Adipose tissue (tissue), 3 donors: ENCODE results near the gene CXCL8. TPM values are rescaled to one million over a fixed set of nuclear protein-coding genes. Genes with fewer than 3 reads are reported as not detected.
"Not testable (repeated sequence)": the region's sequence is repeated elsewhere in the genome, so short reads cannot be mapped to it uniquely, and the experiment has no call there.

Experiments
- H3K27ac ChIP-seq: one replicate; pipeline ENCODE4 v1.5.1; 2013; ENCODE audit warnings: low read depth, low read length
- WGBS, 3 donors: extraction: QIAGEN DNeasy Blood & Tissue Kit; methylation state at CpG; one replicate each; pipeline ENCODE4 v1.1.7; 2013; 5-methylcytosine and 5-hydroxymethylcytosine counted together
- polyA plus RNA-seq, 3 donors: library from polyadenylated mRNA; stranded (reverse); fragments of 200-250 nt; gene quantifications; one replicate each; pipeline ENCODE4 v1.2.3, GENCODE V29; 2013
- donor health status: healthy with polysubstance abuse.
- donor health status: Bipolar disorder and iron deficiency.
- donor health status: healthy.

The CXCL8 gene
- polyA plus RNA-seq, 3 donors = 1.6 to 91.7 (median 15.2) TPM

- 54 to 71% (median 65%) methylated on average over 2 of the region's 2 CpGs for WGBS, 3 donors
- H3K27ac ChIP-seq = no peak overlapping the region
Measured at GRCh38 chr4:73770917-73771316, 30.5 kb downstream of the CXCL8 start.

- whole genome bisulfite sequencing, 3 donors = 90 to 95% (median 90%) methylated on average over 1 of the region's 1 CpG
- no peak overlapping the region for H3K27ac ChIP-seq
Measured at GRCh38 chr4:73772363-73772762, 32.0 kb downstream of the CXCL8 start.

DNA sequence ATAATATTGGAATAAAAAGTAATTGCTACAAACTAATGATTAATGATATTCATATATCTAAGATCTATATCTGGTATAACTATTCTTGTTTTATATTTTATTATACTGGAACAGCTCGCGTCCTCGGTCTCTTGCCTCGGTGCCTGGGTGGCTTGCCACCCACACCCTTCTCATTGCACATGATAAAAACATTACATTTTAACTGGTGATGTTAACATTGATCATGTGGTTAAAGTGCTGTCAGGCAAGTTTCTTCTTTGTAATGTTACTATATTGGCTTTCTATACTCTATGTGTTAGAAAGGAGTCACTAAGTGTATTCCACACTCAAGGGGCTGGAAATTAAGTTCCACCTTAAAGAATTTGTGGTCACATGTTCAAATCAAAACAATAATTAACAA, 34.0 kb downstream of the CXCL8 start:
- 98 to 100% (median 98%) methylated on average over 4 of the region's 4 CpGs for WGBS, 3 donors
- H3K27ac ChIP-seq = not testable (repeated sequence)

DNA sequence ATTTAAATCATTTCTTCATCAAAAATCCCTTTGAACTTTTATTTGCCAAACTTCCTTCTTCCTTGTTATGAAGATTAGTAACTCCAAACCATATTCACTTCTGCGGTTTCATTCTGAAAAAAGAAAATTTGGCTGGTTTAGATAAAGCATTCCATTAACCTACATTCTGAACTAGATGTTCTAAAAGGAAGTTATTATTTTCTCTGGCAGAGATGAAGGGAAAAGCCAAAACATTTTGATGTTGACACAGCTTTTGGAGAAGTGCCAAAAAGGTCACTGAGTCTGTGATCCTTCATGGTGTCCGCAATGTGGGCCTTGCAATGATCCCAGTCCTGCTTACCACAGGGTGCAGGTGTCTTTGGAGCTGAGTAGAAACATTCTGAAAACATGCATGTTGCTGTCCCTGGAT, 36.0 kb downstream of the CXCL8 start:
- no peak overlapping the region for H3K27ac ChIP-seq
- 8 to 28% (median 11%) methylated on average over 2 of the region's 2 CpGs for WGBS, 3 donors

DNA sequence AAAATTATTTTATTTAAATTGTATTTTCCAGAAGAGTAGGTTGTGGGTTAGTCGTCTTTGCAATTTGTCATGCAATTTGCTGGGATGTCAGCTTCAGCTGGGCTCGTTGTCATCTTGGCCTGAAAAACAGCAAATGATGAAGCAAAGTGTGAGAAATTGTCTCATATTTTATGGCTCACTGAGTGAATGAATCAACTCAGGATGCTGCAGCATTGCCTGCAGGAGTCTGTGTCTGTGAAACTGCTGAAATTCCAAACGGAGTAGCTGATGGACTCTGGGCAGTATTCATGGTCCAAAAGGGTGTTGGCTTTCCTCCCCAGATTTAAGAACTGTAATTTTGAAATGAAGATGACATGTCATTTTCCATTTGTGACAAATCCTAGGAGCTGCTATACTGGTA, 37.2 kb downstream of the CXCL8 start:
- 54 to 64% (median 60%) methylated on average over 3 of the region's 3 CpGs for WGBS, 3 donors
- H3K27ac ChIP-seq = no peak overlapping the region

DNA sequence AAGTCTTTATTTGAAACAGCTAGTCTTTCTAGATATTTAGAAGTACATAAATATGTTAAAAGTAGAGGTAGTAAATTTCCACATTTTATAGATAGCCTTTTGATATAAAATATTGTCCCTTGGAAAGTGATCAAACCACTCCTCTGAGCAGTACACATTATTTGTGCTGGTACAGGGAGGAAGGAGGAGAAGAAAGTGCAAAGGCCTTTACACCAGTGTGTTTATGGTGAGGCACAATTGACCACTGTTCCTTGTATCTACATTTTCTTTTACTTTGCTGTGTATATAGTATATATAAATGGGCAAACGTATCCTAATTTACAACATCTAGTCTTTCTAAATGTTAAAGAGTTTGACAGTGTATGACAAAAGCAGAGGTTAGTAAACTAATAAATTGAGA, 39.9 kb downstream of the CXCL8 start:
- H3K27ac ChIP-seq = no peak overlapping the region
- 82 to 93% (median 87%) methylated on average over 1 of the region's 1 CpG for WGBS, 3 donors

DNA sequence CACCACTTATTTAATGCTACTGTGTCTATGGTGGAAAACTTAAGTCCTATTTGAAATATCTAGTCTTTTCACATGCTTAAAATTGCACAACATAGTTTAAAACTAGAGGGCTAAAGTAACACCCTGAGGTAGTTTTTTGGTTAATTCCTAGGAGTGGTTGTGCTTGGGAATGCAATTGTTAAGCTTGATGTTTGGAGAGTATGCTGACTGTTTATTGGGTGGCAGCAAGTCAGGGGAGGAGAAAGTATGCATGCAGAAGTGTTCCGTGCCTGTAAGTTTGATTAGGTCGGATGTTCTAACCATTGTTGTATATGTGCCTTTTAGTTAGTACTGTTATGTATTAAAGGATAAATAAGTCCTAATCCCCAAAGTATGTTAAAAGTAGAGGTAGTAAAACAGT, 40.5 kb downstream of the CXCL8 start:
- no peak overlapping the region for H3K27ac ChIP-seq
- WGBS, 3 donors = 59 to 86% (median 81%) methylated on average over 2 of the region's 2 CpGs

- no peak overlapping the region for H3K27ac ChIP-seq
- WGBS, 3 donors = 63 to 83% (median 78%) methylated on average over 2 of the region's 2 CpGs
Measured at GRCh38 chr4:73788411-73788810, 48.0 kb downstream of the CXCL8 start.

Other genes with a start within 250 kb of the CXCL8 start
- gene RASSF6, start 120.1 kb upstream of the CXCL8 start, polyA plus RNA-seq = 1 to 10 TPM in 2 of 3 donors, under 1 TPM in 1; 0.11 to 3.8 (median 1.1) TPM
- gene CXCL6, start 96.1 kb downstream of the CXCL8 start, polyA plus RNA-seq = 10 to 100 TPM in 1 of 3 donors, 1 to 10 TPM in 1, under 1 TPM in 1; 0.79 to 13.9 (median 1.1) TPM
- not detected for gene PF4V1, start 112.7 kb downstream of the CXCL8 start, polyA plus RNA-seq
- 100 to 1,000 TPM in 1 of 3 donors, 1 to 10 TPM in 2; 4.4 to 277 (median 6.7) TPM for gene CXCL1, start 128.8 kb downstream of the CXCL8 start, polyA plus RNA-seq
- gene PF4, start 241.5 kb downstream of the CXCL8 start, polyA plus RNA-seq = 1 to 10 TPM in 1 of 3 donors, under 1 TPM in 2; 0.31 to 1.1 (median 0.67) TPM
- gene PPBP, start 247.6 kb downstream of the CXCL8 start, polyA plus RNA-seq = 1 to 10 TPM in 1 of 3 donors, under 1 TPM in 1, not detected in 1; 0.62 to 4.4 TPM